ENCODE data around the gene AIFM3.
"Not testable (repeated sequence)": the region's sequence is repeated elsewhere in the genome, so short reads cannot be mapped to it uniquely, and the experiment has no call there.

Gene AIFM3

GRCh38 chr22:20926243-20926642 lies 40.8 kb upstream of the AIFM3 start:
- TF ChIP-seq CTCF (IDR thresholded peaks at IDR 0.05; ENCODE audit: low read depth, low read length) = no peak
- peaks cover 39% of the 10 kb centered on the region for H3K36me3 ChIP-seq
- no peaks in the 10 kb centered on the region for H3K27me3 ChIP-seq
- no peaks in the 10 kb centered on the region for H3K9me3 ChIP-seq
- H3K4me3 ChIP-seq (ENCODE audit: low read depth, low read length) = no peak overlapping the region
- no peak for DNase-seq
- H3K4me1 ChIP-seq = no peaks in the 10 kb centered on the region; the same call in 1 of the 2 replicates

DNA sequence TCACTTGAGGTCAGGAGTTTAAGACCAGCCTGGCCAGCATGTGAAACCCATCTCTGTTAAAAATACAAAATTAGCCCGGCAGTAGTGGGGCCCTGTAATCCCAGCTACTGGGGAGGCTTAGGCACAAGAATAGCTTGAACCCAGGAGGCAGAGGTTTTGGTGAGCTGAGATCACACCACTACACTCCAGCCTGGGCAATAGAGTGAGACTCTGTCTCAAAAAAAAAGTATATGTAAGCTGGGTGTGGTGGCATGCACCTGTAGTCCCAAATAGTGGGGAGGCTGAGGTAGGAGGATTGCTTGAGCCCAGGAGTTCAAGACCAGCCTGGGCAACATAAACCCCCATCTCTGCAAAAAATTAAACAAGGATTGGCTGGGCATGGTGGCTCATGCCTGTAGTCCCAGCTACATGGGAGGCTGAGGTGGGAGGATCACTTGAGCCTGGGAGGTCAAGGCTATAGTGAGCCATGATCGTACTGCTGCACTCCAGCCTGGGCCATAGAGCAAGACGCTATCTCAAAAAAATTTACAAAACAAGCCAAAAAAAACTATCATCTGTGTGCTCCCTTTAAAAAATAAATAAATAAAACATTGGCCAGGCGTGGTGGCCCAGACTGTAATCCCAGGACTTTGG lies 39.0 kb upstream of the AIFM3 start:
- H3K36me3 ChIP-seq = peaks cover 42% of the 10 kb centered on the region
- no peaks in the 10 kb centered on the region for H3K27me3 ChIP-seq
- H3K4me1 ChIP-seq = no peaks in the 10 kb centered on the region
- H3K9me3 ChIP-seq = no peaks in the 10 kb centered on the region
- H3K4me3 ChIP-seq (ENCODE audit: low read depth, low read length) = no peak overlapping the region
- no peak for DNase-seq
- no peak for TF ChIP-seq CTCF (IDR thresholded peaks at IDR 0.05; ENCODE audit: low read depth, low read length)

GRCh38 chr22:20928573-20928967 lies 38.5 kb upstream of the AIFM3 start:
- H3K27me3 ChIP-seq = no peaks in the 10 kb centered on the region
- H3K4me1 ChIP-seq = no peaks in the 10 kb centered on the region
- no peak for DNase-seq
- H3K9me3 ChIP-seq = no peaks in the 10 kb centered on the region
- no peak for TF ChIP-seq CTCF (IDR thresholded peaks at IDR 0.05; ENCODE audit: low read depth, low read length)
- H3K36me3 ChIP-seq = peaks cover 47% of the 10 kb centered on the region
- H3K4me3 ChIP-seq (ENCODE audit: low read depth, low read length) = no peak overlapping the region

- H3K36me3 ChIP-seq = peaks cover 52% of the 10 kb centered on the region
- no peaks in the 10 kb centered on the region for H3K27me3 ChIP-seq
- no peak for TF ChIP-seq CTCF (IDR thresholded peaks at IDR 0.05; ENCODE audit: low read depth, low read length)
- no peak for DNase-seq
- H3K9me3 ChIP-seq = no peaks in the 10 kb centered on the region
- H3K4me3 ChIP-seq (ENCODE audit: low read depth, low read length) = no peak overlapping the region
- no peaks in the 10 kb centered on the region for H3K4me1 ChIP-seq
These were observed 37.1 kb upstream of the AIFM3 start for GRCh38 chr22:20930004-20930403.

GRCh38 chr22:20930435-20930834 lies 36.6 kb upstream of the AIFM3 start:
- H3K9me3 ChIP-seq; H3K27me3 ChIP-seq; H3K4me3 ChIP-seq (ENCODE audit: low read depth, low read length); DNase-seq; H3K4me1 ChIP-seq: not testable (repeated sequence)
- peaks cover 54% of the 10 kb centered on the region for H3K36me3 ChIP-seq

DNA sequence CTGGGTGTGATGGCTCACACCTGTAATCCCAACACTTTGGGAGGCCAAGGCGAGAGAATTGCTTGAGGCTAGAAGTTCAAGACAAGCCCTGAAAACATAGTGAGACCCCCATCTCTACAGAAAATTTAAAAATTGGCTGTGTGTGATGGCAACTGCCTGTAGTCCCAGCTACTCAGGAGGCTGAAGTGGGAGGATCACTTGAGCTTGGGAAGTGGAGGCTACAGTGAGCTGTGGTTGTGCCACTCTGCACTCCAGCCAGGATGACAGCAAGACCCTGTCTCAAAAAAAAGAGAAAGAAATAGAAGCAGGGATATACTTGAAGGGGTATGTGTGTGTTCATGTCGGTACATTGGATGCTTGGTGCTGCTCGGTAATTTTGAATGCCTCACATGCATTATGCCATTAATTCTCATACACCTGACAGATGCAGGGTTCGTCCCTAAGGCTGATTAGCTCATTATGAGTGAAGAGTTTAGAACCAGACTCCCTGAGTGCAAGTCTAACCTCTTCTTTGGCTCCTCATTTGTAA lies 35.9 kb upstream of the AIFM3 start:
- Histone ChIP-seq H3K4me1 (no peaks in the 10 kb centered on the region), H3K36me3 (peaks cover 61% of the 10 kb centered on the region)
- TF ChIP-seq CTCF (IDR thresholded peaks at IDR 0.05; ENCODE audit: low read depth, low read length) = no peak

More for the DNA sequence above, 35.9 kb upstream of the AIFM3 start:
- no peak for DNase-seq
- Histone ChIP-seq H3K27me3 (no peaks in the 10 kb centered on the region), H3K9me3 (no peaks in the 10 kb centered on the region), H3K4me3 (ENCODE audit: low read depth, low read length) (no peak overlapping the region)

Data from BE2C (cell line).